ENCODE measurements around the gene CSTF3.
"Not testable (repeated sequence)": the region's sequence is repeated elsewhere in the genome, so short reads cannot be mapped to it uniquely, and the experiment has no call there.

The CSTF3 gene

DNA sequence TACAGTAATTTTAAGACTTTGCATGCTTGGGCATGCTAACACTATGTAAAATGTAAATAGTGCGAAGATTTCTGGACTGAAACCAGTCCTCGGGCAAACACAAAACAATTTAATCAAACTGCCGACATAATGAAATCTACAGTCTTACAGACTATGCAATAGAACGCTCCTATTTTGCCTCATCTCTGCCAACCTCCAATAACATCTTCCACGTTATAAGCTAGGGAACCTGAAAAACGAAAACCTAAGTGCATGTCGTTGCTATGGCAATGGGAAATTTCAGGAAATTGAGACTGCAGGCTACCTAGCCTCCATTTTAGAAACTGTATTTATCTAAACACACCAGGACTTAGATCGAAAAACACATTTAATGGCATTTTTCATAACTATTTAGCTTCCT, 1.1 kb downstream of the CSTF3 start:
- no peak for DNase-seq

- DNase-seq: not testable (repeated sequence)
Observed at GRCh38 chr11:33159378-33159867, 1.9 kb downstream of the CSTF3 start.

GRCh38 chr11:33158596-33159275, 2.5 kb downstream of the CSTF3 start:
- DNase-seq: no peak

DNA sequence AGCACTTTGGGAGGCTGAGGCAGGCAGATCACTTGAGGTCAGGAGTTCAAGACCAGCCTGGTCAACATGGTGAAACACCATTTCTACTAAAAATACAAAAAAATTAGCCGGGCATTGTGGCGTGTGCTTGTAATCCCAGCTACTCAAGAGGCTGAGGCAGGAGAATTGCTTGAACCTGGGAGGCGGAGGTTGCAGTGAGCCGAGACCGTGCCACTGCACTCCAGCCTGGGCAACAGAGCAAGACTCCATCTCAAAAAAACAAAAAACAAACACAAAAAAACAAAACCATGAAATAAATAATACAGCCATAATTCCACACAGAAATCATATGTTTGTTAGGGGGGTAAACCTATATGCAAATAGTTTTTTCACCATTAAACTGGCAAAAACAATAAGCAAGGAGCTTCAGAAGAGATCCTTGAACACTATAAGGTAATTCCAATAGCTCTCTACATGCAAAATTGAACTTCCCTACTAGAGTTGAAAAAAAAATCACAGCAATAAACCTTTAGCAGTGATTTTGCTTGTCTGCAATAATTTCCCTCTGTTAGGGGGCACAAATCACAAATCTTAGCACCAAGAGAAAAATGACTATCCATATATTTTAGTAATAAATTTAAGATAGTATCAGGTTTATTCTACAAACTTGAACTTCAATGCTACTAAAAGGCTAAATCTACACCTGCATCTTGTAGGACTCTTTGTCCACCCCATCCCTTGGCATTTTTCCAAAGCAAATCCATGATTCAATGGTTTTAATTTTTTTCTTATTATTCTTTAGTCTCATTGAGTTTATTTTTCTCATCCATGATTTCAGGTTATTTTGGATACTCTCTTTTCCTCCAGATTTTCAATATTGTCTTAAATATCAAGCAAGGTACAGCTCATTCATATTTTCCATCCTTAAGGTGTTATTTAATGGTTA, 3.9 kb downstream of the CSTF3 start:
- no peak for DNase-seq

DNA sequence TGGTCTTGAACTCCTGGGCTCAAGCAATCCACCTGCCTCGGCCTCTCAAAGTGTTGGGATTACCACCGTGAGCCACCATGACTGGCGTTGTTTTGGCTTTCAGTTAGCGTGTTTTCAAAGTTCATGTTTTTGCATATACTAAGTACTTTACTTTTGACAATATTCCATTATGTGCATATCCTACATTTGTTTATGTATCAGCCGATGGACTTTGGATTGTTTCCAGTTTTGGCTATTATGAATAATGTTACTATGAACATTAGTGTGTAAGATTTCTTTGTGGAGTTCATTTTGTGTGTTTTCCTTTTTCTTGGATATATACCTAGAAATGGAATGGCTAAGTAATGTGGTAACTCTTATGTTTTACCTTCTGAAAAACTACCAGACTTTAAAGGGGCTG, 9.9 kb downstream of the CSTF3 start:
- no peak for DNase-seq

DNA sequence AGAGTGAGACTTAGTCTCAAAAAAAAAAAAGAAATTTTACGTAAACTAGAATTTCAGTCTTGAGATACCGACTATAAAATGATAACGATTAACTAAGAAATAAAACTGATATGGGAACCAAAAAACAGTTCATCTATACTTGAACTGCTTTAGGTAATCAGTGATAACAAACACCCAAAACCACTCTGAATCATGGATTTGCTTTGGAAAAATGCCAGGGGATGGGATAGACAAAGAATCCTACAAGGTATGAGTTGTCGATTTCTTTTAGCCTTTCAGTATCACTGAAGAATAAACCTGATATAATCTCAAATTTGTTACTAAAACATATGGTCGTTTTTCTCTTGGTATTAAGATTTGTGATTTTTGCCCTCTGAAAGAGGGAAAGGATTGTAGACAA, 13.7 kb downstream of the CSTF3 start:
- no peak for DNase-seq

DNA sequence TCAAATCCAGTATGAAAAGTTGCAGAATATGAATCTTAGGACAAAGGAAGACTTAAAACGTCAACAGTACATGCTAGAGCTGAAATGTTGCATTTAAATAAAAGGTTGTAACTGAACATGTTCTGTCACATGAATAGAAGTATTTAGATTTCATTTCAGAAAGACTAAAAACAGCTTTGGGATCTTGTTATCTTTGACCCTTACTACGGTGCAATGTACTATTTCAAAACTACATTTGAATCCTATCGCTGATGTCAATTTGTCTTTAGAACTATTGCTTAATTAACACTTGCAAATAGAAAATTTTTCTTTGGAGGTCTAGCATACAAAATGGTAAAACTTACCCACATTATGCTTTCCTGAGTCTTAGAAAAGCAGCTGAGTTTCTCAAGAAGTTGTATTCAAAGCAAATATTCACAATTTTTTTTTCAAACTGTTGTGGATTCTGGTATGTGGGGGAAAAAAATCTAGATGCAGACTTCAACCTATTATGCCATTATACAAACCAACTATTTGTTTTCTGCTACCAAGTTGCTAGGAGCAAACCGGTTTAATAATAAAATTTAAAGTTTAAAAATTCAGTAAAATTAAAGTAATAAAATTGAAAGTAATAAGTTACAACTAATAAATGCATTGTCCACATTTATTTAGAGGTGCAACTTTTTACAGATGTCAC, 25.4 kb downstream of the CSTF3 start:
- no peak for DNase-seq

DNA sequence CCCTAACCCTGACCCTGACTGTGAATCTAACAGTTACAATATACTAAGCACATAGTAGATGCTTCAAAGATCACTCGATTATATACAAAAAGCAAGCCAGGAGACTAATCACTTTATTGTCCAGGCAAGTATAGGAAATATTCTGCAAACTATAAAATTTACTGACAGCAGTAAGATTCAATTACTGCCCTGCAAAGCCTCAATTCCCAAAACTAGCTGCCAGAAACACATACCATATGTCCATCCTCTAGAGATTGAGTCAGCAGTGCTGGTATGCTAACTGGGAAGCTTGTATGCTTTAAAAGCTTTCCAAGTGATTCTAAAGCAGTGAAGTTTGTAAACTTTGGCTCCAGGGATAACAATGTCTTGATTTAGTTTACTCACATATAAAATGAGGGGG, 26.1 kb downstream of the CSTF3 start:
- no peak for DNase-seq

GRCh38 chr11:33134276-33134675, 27.0 kb downstream of the CSTF3 start:
- DNase-seq: no peak

- DNase-seq: no peak
Observed at GRCh38 chr11:33133761-33134160, 27.5 kb downstream of the CSTF3 start.

GRCh38 chr11:33132510-33132909, 28.8 kb downstream of the CSTF3 start:
- no peak for DNase-seq

- DNase-seq: no peak
Observed at GRCh38 chr11:33128739-33129138, 32.5 kb downstream of the CSTF3 start.

- DNase-seq: no peak
Observed at GRCh38 chr11:33125611-33126010, 35.7 kb downstream of the CSTF3 start.

GRCh38 chr11:33125025-33125424, 36.3 kb downstream of the CSTF3 start:
- no peak for DNase-seq

DNA sequence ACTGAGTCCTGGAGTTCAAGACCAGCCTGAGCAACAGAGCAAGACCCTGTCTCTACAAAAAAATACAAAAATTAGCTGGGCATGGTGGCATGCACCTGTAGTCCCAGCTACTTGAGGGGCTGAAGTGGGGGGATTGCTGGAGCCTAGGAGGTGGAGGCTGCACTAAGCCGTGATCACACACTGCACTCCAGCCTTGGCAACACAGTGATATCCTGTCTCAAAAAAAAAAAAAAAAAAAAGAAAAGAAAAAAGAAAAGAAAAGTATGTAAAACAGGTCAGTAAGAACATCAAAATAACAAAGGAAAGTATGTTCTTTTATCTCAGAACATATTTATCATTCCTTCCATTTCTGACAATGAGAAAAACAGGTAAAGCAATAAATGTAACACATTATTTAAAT, 38.6 kb downstream of the CSTF3 start:
- DNase-seq: not testable (repeated sequence)

GRCh38 chr11:33116535-33116934, 44.7 kb downstream of the CSTF3 start:
- no peak for DNase-seq

GRCh38 chr11:33110083-33110482, 51.2 kb downstream of the CSTF3 start:
- no peak for DNase-seq

GRCh38 chr11:33109294-33109895, 51.9 kb downstream of the CSTF3 start:
- no peak for DNase-seq

GRCh38 chr11:33103836-33104235, 57.4 kb downstream of the CSTF3 start:
- DNase-seq: no peak

DNA sequence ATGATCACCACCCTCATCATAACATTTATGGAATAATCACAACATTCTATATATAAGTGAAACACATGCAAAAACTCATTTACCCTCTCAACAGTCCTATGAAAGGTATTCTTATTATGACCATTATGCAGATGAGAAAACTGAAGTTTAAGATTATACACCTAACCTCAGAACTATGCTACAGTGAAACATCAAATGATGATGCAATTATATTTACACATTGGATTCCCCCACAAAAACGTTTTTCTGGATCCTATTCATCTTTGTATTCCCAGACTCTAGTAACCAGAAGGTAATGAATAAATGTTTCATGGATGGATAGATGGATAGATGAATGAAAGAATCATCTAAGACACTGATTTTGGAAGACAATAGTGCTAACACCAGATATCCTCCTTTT, 67.1 kb downstream of the CSTF3 start:
- no peak for DNase-seq

GRCh38 chr11:33089776-33090175, 71.5 kb downstream of the CSTF3 start:
- no peak for DNase-seq

DNA sequence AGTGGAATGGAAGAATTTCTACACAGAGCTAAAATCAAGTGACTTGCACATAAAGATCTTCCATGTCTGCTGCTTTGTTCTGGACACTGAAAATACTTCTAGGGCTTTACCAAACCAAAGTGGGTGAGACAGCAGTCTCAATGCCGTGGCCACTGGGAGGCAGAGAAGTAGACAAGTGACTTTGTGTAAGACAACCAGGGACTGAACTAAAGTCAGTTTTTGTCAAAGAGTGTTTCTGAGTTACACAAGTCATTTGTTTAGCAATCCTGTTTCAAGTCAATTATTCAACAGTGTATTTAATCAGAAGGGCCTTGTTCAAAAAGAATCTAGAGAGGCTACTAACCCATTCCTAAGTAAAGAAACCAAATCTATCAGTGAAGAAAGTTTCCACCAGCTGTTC, 75.3 kb downstream of the CSTF3 start:
- no peak for DNase-seq

- DNase-seq: no peak
Observed at GRCh38 chr11:33083918-33084317, 77.4 kb downstream of the CSTF3 start.

All from activated effector memory CD4-positive, alpha-beta T cell treated with Interleukin-2 at 50 U/mL for 16 hours (primary cell).